K562 (cell line): Measurements from ENCODE around the gene MAGI3. TPM values are rescaled to one million over a fixed set of nuclear protein-coding genes. Genes with fewer than 3 reads are reported as not detected.

ENCODE experiments used
- BMI1 ChIP-seq: fragments of 150-350 bp; IDR thresholded peaks from 2 replicates; pipeline ENCODE4 v1.6.1; 2014; ENCODE audit warnings: low read length
- BRD4 ChIP-seq: fragments of 200-600 bp; sonication (generic); IDR thresholded peaks from 2 replicates; pipeline ENCODE4 v1.6.1; 2017; ENCODE audit warnings: inconsistent platforms
- CBX2 ChIP-seq: fragments of 200-600 bp; sonication (generic); IDR thresholded peaks from one replicate; pipeline ENCODE4 v1.6.1; 2012; ENCODE audit warnings: mild to moderate bottlenecking, low read length, inconsistent platforms; ENCODE audit not compliant: insufficient read depth, poor library complexity, severe bottlenecking
- CXXC5 ChIP-seq: fragments of 250-450 bp; sonication (Bioruptor Pico); IDR thresholded peaks from 2 replicates; pipeline ENCODE4 v1.8.0; 2022; ENCODE audit warnings: inconsistent platforms, mild to moderate bottlenecking, moderate library complexity
- DLX4 ChIP-seq: fragments of 250-450 bp; sonication (Bioruptor Pico); IDR thresholded peaks from 2 replicates; pipeline ENCODE4 v1.6.1; 2021; ENCODE audit warnings: mild to moderate bottlenecking
- EHMT2 ChIP-seq: fragments of 450-650 bp; IDR thresholded peaks from 2 replicates; pipeline ENCODE4 v1.6.1; 2018; ENCODE audit warnings: antibody characterized with exemption
- GATAD2A ChIP-seq: fragments of 450-650 bp; IDR thresholded peaks from 2 replicates; pipeline ENCODE4 v1.6.1; 2017
- HBP1 ChIP-seq: fragments of 450-650 bp; formaldehyde crosslinking; IDR thresholded peaks from 2 replicates; pipeline ENCODE4 v1.4.0; 2022; ENCODE audit warnings: missing genetic modification characterization
- ILF3 ChIP-seq: fragments of 450-650 bp; IDR thresholded peaks from 2 replicates; pipeline ENCODE4 v1.6.1; 2018; ENCODE audit warnings: antibody characterized with exemption, mild to moderate bottlenecking, moderate library complexity, borderline replicate concordance
- ILK ChIP-seq: fragments of 450-650 bp; IDR thresholded peaks from 2 replicates; pipeline ENCODE4 v1.6.1; 2016; ENCODE audit warnings: missing genetic modification characterization, low read depth, mild to moderate bottlenecking, missing compliant biosample characterization, moderate library complexity, borderline replicate concordance
- KAT8 ChIP-seq: fragments of 450-650 bp; IDR thresholded peaks from 2 replicates; pipeline ENCODE4 v1.6.1; 2016; ENCODE audit warnings: low read depth, mild to moderate bottlenecking
- NR1H2 ChIP-seq: sonication (generic); formaldehyde crosslinking; IDR thresholded peaks from 2 replicates; pipeline ENCODE4 v1.4.0; 2020; ENCODE audit warnings: mild to moderate bottlenecking, missing genetic modification reagents
- RBM14 ChIP-seq: fragments of 200-400 bp; formaldehyde crosslinking; IDR thresholded peaks from 2 replicates; pipeline ENCODE4 v1.6.1; 2018; ENCODE audit warnings: low read depth, mild to moderate bottlenecking, low read length, moderate library complexity, borderline replicate concordance; ENCODE audit not compliant: insufficient read depth
- YY1 ChIP-seq, 3 experiments: IDR thresholded peaks; 2 replicates each; pipeline ENCODE4 v1.6.1; 2011; ENCODE audit warnings: low read length in 2 of 3, mild to moderate bottlenecking in 2 of 3, moderate library complexity in 2 of 3, borderline replicate concordance in 1 of 3, control low read depth in 1 of 3, low read depth in 1 of 3; ENCODE audit not compliant: insufficient read depth in 3 of 3, insufficient replicate concordance in 2 of 3, control insufficient read depth in 1 of 3, insufficient read length in 1 of 3; ENCODE audit errors: extremely low read depth in 1 of 3
- ZBTB17 ChIP-seq: fragments of 450-650 bp; formaldehyde crosslinking; IDR thresholded peaks from 2 replicates; pipeline ENCODE4 v1.4.0; 2020; ENCODE audit warnings: mild to moderate bottlenecking
- ZNF280A ChIP-seq: fragments of 450-650 bp; IDR thresholded peaks from 2 replicates; pipeline ENCODE4 v1.6.1; 2018; ENCODE audit warnings: mild to moderate bottlenecking, low read depth; ENCODE audit not compliant: partially characterized antibody
- ZNF511 ChIP-seq: sonication (generic); formaldehyde crosslinking; IDR thresholded peaks from 2 replicates; pipeline ENCODE4 v1.8.0; 2022; ENCODE audit warnings: mild to moderate bottlenecking, missing genetic modification reagents
- ZNF639 ChIP-seq, 2 experiments: fragments of 200-800 bp in 1 of 2; sonication (Bioruptor generic) in 1 of 2; sonication (generic) in 1 of 2; formaldehyde crosslinking in 1 of 2; IDR thresholded peaks in 1 of 2; conservative IDR thresholded peaks in 1 of 2; 2 replicates each; pipeline versions ENCODE4 v1.5.0 to v1.6.1; 2016 to 2020; ENCODE audit warnings: missing compliant biosample characterization in 1 of 2, missing genetic modification characterization in 1 of 2, missing genetic modification reagents in 1 of 2
- ZNF785 ChIP-seq: fragments of 250-450 bp; sonication (Bioruptor Pico); IDR thresholded peaks from 2 replicates; pipeline ENCODE4 v1.4.0; 2020; ENCODE audit warnings: mild to moderate bottlenecking
- polyA plus RNA-seq, 8 experiments: library from polyadenylated mRNA; depleted of rRNA in 4 of 8; stranded (reverse) in 5 of 8; unstranded in 3 of 8; fragments of >200 nt; fragmentation: Nextera tagmentation in 2 of 8; fragmentation: Illumina TruSeq in 1 of 8; extraction: Ambion mirVana in 2 of 8; extraction: Trizol in 1 of 8; gene quantifications; 2 replicates each; pipeline versions ENCODE4 v1.2.1 to v1.2.3, GENCODE V29; 2011 to 2014; ENCODE audit warnings: inconsistent platforms in 1 of 8, missing spikeins in 1 of 8
- total RNA-seq, 7 experiments: library from RNA; depleted of rRNA in 6 of 7; stranded (reverse); fragments of >200 nt in 6 of 7; fragmentation: Illumina TruSeq in 2 of 7; extraction: Trizol in 2 of 7; gene quantifications; 2 replicates each; pipeline versions ENCODE4 v1.2.1 to v1.2.3, GENCODE V29; 2011 to 2021; ENCODE audit warnings: low replicate concordance in 1 of 7
- TF ChIP-seq, protein P1 (sequence below): sonication (generic); formaldehyde crosslinking; IDR thresholded peaks from 2 replicates; pipeline ENCODE4 v1.9.0; 2022; ENCODE audit warnings: mild to moderate bottlenecking, missing genetic modification reagents

Gene MAGI3
- total and polyA plus RNA-seq, 9 of the 15 experiments (the other 6 are each of a cell fraction or from before 2014, with no cell fraction given) = 1.0 to 8.6 (median 5.5) TPM

DNA sequence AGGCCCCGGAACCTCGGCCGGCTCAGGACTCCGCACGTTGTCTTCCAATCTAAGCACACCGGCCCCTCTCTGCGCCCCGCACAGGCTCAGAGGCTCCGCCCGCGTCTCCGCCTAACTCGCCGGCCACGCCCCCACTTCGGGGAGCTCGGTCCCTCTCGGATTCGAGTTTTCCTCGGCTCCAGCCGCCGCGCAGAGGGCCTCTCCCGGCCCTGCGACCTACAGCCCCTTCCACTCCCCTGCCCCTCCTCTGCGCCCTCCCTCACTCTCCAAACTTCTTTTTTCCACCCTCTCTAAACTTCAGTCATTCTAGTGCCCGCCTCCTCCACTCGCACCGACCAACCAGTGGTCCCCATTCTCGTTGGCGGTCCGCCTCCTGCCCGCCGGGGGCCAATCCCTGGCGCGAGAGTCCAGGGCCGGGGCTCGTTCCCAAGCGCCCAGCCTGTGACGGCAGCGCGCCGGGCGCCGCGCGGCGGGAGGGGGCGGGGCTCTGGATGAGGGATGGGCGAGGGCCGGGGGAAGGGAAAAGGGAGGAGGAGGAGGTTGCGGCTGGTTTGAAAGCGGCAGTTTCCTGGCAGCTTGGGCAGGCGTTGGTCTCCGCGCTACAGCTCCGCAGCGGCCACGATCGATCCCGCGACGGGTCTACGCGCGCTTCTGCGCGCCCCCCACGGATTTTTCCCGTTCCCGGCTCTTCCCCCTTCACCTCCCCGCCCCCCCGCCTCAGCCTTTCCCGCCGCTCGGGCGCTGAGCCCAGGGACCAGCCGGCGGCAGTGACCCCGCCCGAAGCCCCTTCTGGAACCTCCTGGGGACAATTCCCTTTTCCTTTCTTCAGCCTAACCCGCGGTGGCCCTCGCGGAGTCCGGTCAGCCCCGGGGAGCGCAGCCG is at the start of gene MAGI3 (continued):
- no peak for TF ChIP-seq ZNF639 (CRISPR knock-in tag; conservative IDR thresholded peaks at IDR 0.05 in 1 of 2, IDR thresholded peaks at IDR 0.05 in 1 of 2)
- TF ChIP-seq CBX2 = no peak
- no peak for TF ChIP-seq ILF3
- TF ChIP-seq BRD4 = no peak
- no peak for TF ChIP-seq KAT8
- TF ChIP-seq BMI1 = no peak
- peak in 1 of 3 experiments; percentile 27 for TF ChIP-seq YY1 (IDR thresholded peaks at IDR 0.05; ENCODE audit: borderline replicate concordance in 1 of 3, control insufficient read depth in 1 of 3, extremely low read depth in 1 of 3, insufficient read depth in 3 of 3, insufficient read length in 1 of 3, insufficient replicate concordance in 2 of 3, low read depth in 1 of 3, low read length in 2 of 3)
- TF ChIP-seq HBP1 (CRISPR knock-in tag) = no peak
- no peak for TF ChIP-seq EHMT2
- TF ChIP-seq ZBTB17 (CRISPR knock-in tag) = peak; percentile 79
- no peak for TF ChIP-seq ZNF785
- TF ChIP-seq ILK (tag) = no peak
- TF ChIP-seq CXXC5 (CRISPR knock-in tag) = peak; percentile 88
- no peak for TF ChIP-seq NR1H2
- TF ChIP-seq, protein P1, sequence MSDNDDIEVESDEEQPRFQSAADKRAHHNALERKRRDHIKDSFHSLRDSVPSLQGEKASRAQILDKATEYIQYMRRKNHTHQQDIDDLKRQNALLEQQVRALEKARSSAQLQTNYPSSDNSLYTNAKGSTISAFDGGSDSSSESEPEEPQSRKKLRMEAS (CRISPR knock-in tag) = peak; percentile 56; the same call in 1 of the 2 replicates
- TF ChIP-seq RBM14 = 0 out of 2 replicates have a peak, but pooled peaks have one; percentile 30
- no peak for TF ChIP-seq GATAD2A
- no peak for TF ChIP-seq ZNF280A
- TF ChIP-seq DLX4 (CRISPR knock-in tag) = no peak
- no peak for TF ChIP-seq ZNF511 (CRISPR knock-in tag)
